Dendritic cell treated with granulocyte-macrophage colony-stimulating factor and Interleukin-4, amounts not matched to agents 40 ng/mL and 50 ng/mL, for 4 days (primary cell): ENCODE data around the gene AHRR.
"Not testable (repeated sequence)": the region's sequence is repeated elsewhere in the genome, so short reads cannot be mapped to it uniquely, and the experiment has no call there.

Source experiments
- H3K27ac Mint-ChIP-seq: one replicate; pipeline ENCODE4 v1.8.0; 2022; ENCODE audit warnings: mild to moderate bottlenecking, mixed read lengths
- H3K27me3 Mint-ChIP-seq: one replicate; pipeline ENCODE4 v1.8.0; 2022; ENCODE audit warnings: mild to moderate bottlenecking, mixed read lengths
- H3K36me3 Mint-ChIP-seq: one replicate; pipeline ENCODE4 v1.8.0; 2022; ENCODE audit warnings: low read depth, mixed read lengths
- H3K4me1 Mint-ChIP-seq: one replicate; pipeline ENCODE4 v1.8.0; 2022; ENCODE audit warnings: low read depth, mixed read lengths
- H3K4me3 Mint-ChIP-seq: one replicate; pipeline ENCODE4 v1.8.0; 2022; ENCODE audit warnings: mild to moderate bottlenecking, moderate library complexity, mixed read lengths
- H3K9me3 Mint-ChIP-seq: one replicate; pipeline ENCODE4 v1.8.0; 2022; ENCODE audit warnings: mixed read lengths
- intact Hi-C: fragments of 100-400 bp; cut with micrococcal nuclease; formaldehyde crosslinking; loops from one replicate; pipeline ENCODE4 v1.15.0; 2022

AHRR gene

DNA sequence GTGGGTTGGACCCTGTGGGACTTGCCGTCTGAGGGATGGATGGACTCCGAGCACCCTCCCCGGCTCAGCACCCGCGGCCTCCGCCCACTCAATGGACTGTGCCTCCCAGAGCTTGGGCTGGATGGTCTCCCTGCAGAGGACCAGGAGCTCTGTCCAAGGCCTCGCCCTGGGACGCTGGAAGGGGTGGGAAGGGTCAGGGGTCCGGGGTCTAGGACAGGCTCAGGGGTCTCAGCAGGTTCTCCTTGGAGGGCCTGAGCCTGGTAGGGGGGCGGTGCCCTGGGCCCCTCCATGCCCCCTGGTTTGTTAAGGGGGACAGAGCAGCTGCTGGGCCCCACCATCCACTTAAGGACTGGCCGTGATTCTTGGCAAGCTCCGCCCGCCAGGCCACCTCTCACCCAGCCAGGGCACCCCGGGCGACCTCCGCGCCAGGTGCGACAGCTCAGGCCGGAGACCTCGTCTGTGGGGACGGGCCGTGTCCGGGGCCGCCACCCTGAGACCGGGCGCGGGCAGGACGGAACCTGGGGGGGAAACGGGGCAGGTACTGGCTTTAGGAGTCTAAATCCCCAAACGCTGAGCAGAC lies 150.7 kb downstream of the AHRR start:
- Mint-ChIP-seq H3K36me3 (peaks cover 32% of the 10 kb centered on the region), H3K27ac (peak overlapping the region; percentile 41), H3K4me1 (peaks cover 49% of the 10 kb centered on the region), H3K4me3 (peak overlapping the region; percentile 64), H3K27me3 (peaks cover 38% of the 10 kb centered on the region), H3K9me3 (no peaks in the 10 kb centered on the region)
- intact Hi-C loops = loop anchor here (5.0 kb wide), 1 partner anchor 60 kb away; no protein-coding TSS in a partner anchor

DNA sequence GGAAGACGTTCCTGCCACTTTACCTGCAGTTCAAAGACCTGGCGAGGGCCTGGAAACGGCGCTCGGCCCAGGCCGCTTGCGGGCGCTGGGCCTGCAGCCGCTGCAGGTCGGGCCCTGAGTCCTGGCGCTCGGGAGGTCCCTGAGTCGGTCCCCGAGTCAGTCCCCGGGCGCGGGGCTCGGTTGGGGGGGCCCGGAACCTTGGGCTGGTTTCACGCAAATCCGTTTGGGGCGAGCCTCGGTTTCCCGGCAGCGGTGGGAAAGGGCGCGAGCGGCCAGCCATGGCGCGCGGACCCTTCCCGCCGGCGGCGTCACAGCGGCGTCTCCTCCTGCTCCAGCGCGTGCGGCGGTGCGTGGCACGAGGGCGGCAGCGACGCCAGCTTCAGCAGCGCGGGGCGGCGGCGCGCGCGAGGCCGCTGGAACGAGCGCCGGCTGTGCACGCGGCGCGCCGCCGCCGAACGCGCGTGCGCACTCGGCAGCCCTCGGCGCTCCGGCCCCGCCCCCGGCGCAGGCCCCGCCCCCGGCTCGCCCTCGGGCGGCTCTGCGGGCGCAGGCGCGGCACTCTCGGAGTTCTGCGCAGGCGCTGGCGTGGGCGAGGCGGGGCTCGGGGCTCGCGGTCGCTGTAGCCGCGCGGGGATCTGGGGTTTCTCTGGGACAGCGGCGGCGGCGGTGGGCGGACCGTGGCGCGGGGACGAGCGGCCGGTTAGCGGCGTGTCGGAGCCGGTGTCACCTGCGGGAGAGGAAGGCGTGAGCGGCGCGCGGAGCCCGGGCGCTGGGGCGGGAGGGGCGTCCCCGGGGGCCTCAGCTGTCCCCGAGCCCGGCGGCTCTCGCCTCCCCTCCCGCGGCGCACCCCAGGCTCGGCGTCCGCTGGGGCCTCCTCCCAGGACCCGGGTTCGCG lies 151.4 kb downstream of the AHRR start:
- intact Hi-C loops = loop anchor here (5.0 kb wide), 1 partner anchor 59 kb away; no protein-coding TSS in a partner anchor
- peak overlapping the region; percentile 78 for H3K4me3 Mint-ChIP-seq
- H3K36me3 Mint-ChIP-seq = peaks cover 30% of the 10 kb centered on the region
- peaks cover 49% of the 10 kb centered on the region for H3K4me1 Mint-ChIP-seq
- no peaks in the 10 kb centered on the region for H3K9me3 Mint-ChIP-seq
- peak overlapping the region; percentile 41 for H3K27ac Mint-ChIP-seq
- H3K27me3 Mint-ChIP-seq = peaks cover 45% of the 10 kb centered on the region

DNA sequence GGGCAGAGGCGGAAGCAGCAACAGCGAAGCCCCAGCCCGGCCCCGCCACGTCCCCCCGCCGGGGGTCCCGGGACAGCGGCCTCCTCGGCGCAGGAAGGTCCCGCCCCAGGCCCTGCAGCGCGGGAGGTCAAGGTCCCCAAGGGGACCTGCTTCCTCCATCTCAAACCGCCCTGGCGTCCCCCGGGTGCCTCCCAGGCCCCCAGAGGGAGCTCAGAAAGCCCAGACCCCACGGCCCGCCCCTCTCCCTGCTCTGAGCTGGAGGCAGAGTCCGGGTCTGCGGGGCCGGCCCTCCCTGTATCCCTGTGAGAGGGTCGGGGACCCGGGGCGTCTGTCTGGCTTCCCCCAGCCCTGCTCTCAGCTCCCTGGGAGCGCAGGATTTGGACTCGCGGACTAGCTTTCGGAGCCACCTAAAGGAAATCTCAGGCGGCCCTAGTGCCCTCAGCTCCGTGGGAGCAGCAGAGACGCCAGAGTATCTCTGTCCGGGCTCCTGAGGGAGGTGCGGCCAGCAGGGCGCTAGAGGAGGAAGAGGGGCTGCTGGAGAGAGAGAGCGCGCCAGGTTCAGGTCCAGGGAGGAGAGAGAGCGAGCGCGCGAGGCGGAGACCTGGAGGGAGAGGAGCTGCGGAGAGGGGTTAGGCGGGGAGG lies 152.2 kb downstream of the AHRR start:
- intact Hi-C loops = loop anchor here (5.0 kb wide), 1 partner anchor 59 kb away; no protein-coding TSS in a partner anchor
- peaks cover 50% of the 10 kb centered on the region for H3K27me3 Mint-ChIP-seq
- H3K9me3 Mint-ChIP-seq = no peaks in the 10 kb centered on the region
- peak overlapping the region; percentile 78 for H3K4me3 Mint-ChIP-seq
- H3K27ac Mint-ChIP-seq = no peak overlapping the region
- peaks cover 49% of the 10 kb centered on the region for H3K4me1 Mint-ChIP-seq
- peaks cover 24% of the 10 kb centered on the region for H3K36me3 Mint-ChIP-seq

DNA sequence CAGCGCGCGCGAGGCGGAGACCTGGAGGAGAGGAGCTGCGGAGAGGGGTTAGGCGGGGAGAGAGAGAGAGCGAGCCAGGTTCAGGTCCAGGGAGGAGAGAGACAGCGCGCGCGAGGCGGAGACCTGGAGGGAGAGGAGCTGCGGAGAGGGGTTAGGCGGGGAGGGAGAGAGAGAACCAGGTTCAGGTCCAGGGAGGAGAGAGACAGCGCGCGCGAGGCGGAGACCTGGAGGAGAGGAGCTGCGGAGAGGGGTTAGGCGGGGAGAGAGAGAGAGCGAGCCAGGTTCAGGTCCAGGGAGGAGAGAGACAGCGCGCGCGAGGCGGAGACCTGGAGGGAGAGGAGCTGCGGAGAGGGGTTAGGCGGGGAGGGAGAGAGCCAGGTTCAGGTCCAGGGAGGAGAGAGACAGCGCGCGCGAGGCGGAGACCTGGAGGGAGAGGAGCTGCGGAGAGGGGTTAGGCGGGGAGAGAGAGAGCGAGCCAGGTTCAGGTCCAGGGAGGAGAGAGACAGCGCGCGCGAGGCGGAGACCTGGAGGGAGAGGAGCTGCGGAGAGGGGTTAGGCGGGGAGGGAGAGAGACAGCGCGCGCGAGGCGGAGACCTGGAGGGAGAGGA lies 152.8 kb downstream of the AHRR start:
- Mint-ChIP-seq H3K27me3 (peaks cover 52% of the 10 kb centered on the region), H3K4me3 (peak overlapping the region; percentile 69), H3K36me3 (peaks cover 17% of the 10 kb centered on the region), H3K4me1 (peaks cover 46% of the 10 kb centered on the region)
- not testable (repeated sequence) for H3K27ac Mint-ChIP-seq, H3K9me3 Mint-ChIP-seq
- intact Hi-C loops = loop anchor here (5.0 kb wide), 1 partner anchor 58 kb away; no protein-coding TSS in a partner anchor

DNA sequence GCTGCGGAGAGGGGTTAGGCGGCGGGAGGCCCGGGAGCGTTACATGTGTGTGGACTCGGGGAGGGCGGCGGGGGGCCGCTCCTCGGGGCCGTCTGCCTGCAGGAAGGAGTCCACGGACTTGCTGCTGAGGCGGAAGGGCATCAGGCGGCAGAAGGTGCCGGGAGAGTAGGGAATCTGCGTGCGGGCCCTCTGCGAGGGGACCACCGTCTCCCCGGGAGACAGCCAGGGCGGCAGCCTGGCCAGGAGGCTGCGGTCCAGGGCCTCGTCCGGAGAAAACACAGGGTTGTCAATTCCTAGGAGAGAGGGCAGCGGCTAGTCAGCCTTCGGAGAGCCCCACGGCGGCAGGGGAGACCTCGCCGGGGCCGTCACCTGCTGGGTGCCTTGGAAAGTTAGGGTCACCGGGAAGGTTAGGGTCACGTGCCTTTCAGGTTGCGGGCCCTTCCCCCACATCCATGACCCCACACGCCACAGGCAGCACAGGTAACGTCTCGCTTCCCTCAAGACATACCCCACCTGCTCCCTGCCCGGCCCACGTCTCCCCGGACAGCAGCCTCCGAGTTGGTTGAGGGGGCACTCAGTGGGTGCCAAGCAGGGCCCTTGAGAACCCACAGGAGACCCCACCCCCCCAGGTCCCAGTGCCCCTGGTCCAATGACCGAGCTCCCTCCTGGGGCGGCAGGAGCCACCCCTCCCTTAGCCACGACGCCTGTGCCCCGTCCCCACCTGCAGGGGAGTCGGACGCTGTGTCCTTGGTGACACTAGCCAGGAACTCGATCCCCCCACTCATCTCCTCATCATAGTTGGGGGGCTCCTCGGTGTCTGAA lies 153.5 kb downstream of the AHRR start:
- H3K4me1 Mint-ChIP-seq = peaks cover 38% of the 10 kb centered on the region
- intact Hi-C loops = loop anchor here (5.0 kb wide), 1 partner anchor 57 kb away; no protein-coding TSS in a partner anchor
- H3K9me3 Mint-ChIP-seq = no peaks in the 10 kb centered on the region
- peak overlapping the region; percentile 69 for H3K4me3 Mint-ChIP-seq
- H3K27ac Mint-ChIP-seq = no peak overlapping the region
- peaks cover 10% of the 10 kb centered on the region for H3K36me3 Mint-ChIP-seq
- peaks cover 58% of the 10 kb centered on the region for H3K27me3 Mint-ChIP-seq

DNA sequence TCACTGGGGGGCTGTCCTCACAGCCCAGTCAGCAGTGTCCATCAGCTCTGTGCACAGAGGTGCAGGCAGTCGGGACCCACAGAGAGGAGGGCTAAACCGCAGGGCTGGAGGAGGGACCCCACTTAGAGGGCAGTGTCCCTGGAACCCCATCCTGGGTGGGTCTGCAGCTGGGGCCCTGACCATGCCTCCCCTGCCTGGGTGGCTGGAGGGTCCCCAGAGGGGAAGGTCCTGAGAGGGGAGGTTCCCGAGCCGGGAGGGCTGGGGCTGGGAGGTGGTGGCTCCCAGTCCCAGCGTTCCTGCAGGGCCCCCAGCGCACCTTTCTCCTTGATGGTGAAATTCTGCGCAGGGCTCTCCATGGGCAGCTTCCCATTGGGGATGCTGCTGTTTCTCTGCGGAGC lies 154.2 kb downstream of the AHRR start:
- intact Hi-C loops = no loop called here
- H3K27me3 Mint-ChIP-seq = peaks cover 63% of the 10 kb centered on the region
- H3K27ac Mint-ChIP-seq = no peak overlapping the region
- H3K9me3 Mint-ChIP-seq = no peaks in the 10 kb centered on the region
- peaks cover 6% of the 10 kb centered on the region for H3K36me3 Mint-ChIP-seq
- H3K4me1 Mint-ChIP-seq = peaks cover 35% of the 10 kb centered on the region
- H3K4me3 Mint-ChIP-seq = no peak overlapping the region

DNA sequence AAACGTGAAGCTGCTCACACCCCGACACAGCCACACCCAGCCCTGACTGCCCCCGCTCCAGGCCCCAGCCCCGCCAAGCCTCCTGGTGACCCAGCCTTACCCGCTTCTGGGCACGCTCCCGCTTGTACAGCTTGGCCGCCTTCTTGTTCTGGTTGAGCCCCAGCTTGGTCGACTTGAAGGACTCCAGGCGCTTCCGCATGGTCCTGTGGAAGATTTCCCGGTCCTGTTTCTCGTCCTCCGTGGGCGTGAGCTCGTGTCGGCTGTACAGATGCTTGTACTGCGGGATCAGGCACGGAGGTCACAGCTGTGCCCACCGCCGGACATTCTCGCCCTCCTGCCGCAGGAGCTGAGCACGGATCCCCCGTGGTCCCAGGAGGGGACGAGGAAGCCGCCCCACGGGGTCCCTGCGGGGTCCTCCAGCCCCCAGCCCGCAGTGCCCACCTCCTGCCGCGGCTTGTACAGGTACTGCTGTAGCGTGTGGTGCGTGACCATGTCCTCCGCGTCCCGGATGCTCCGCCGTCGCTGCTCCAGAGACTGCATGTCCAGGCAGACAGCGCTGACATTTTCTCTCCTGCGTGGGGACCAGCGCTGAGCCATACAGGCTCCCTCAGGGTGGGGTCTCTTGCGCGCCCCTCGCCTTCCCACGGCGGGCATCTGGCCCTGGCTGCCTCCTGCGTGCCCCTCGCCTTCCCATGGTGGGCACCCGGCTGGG lies 154.7 kb downstream of the AHRR start:
- intact Hi-C loops = no loop called here
- Mint-ChIP-seq H3K4me3 (no peak overlapping the region), H3K27ac (no peak overlapping the region), H3K36me3 (peaks cover under 1% of the 10 kb centered on the region), H3K4me1 (peaks cover 29% of the 10 kb centered on the region), H3K27me3 (peaks cover 69% of the 10 kb centered on the region), H3K9me3 (no peaks in the 10 kb centered on the region)

DNA sequence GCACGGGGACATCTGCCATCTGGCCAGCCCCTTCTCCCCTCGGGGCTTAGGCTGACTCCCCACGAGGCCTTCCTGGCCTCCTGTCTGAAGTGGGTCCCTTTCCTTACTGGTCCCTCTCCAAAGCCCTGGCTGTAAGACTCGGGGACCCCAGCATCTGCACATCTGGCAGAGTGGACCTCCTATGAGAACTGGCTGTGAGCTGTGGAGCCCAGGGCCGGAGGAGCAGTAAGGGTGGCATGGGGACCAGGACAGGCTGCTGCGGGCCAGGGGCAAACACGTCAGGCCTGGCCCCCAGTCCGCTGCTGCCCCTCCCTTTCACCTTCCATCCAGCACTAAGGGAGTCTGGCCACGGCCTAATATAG lies 155.3 kb downstream of the AHRR start:
- Mint-ChIP-seq H3K4me3 (no peak overlapping the region), H3K9me3 (no peaks in the 10 kb centered on the region), H3K27me3 (peaks cover 73% of the 10 kb centered on the region), H3K4me1 (peaks cover 24% of the 10 kb centered on the region), H3K36me3 (no peaks in the 10 kb centered on the region), H3K27ac (no peak overlapping the region)
- intact Hi-C loops = no loop called here

DNA sequence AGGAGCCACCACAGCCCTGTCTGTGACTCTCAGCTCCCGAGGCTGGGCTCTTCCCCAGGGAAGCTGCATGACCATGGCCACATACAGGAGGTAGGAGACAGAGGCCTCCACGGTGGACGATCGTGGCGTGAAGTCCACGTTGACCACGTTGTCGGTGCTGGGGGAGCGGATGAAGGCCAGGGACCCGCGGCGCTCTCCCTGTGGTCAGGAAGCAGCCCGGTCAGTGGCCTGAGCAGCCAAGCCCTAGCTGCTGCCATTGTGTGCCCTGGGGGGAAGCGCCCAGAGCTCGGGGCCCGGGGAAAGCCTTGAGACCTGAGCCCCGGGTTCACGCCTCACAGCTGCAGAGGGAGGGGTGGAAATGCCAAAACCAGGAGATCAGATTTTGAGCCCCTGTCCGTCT lies 155.7 kb downstream of the AHRR start:
- H3K4me3 Mint-ChIP-seq = no peak overlapping the region
- no peaks in the 10 kb centered on the region for H3K9me3 Mint-ChIP-seq
- no peaks in the 10 kb centered on the region for H3K36me3 Mint-ChIP-seq
- no peak overlapping the region for H3K27ac Mint-ChIP-seq
- intact Hi-C loops = no loop called here
- peaks cover 76% of the 10 kb centered on the region for H3K27me3 Mint-ChIP-seq
- H3K4me1 Mint-ChIP-seq = peaks cover 20% of the 10 kb centered on the region

DNA sequence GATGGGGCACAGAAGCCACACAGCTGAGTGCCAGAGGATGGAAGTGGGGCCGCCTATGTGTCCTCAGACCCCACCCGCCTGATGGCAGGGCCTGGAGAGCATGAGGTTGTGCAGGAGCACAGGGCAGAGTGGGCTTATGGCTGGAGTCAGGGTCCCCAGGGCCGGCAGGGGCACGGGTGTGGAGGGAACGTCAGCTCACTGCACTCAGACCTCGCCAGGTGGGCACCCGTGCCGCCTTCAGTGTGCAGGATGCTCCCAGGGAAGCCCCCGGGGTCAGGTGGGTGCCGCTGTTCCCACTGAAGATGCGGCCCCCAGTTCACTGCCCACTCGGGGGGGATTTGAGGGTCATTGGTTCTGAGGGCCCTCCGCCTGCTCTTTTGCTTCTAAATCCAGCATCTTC lies 156.4 kb downstream of the AHRR start:
- H3K36me3 Mint-ChIP-seq = no peaks in the 10 kb centered on the region
- H3K4me1 Mint-ChIP-seq = peaks cover 19% of the 10 kb centered on the region
- intact Hi-C loops = no loop called here
- H3K9me3 Mint-ChIP-seq = no peaks in the 10 kb centered on the region
- no peak overlapping the region for H3K27ac Mint-ChIP-seq
- H3K4me3 Mint-ChIP-seq = no peak overlapping the region
- peaks cover 82% of the 10 kb centered on the region for H3K27me3 Mint-ChIP-seq

DNA sequence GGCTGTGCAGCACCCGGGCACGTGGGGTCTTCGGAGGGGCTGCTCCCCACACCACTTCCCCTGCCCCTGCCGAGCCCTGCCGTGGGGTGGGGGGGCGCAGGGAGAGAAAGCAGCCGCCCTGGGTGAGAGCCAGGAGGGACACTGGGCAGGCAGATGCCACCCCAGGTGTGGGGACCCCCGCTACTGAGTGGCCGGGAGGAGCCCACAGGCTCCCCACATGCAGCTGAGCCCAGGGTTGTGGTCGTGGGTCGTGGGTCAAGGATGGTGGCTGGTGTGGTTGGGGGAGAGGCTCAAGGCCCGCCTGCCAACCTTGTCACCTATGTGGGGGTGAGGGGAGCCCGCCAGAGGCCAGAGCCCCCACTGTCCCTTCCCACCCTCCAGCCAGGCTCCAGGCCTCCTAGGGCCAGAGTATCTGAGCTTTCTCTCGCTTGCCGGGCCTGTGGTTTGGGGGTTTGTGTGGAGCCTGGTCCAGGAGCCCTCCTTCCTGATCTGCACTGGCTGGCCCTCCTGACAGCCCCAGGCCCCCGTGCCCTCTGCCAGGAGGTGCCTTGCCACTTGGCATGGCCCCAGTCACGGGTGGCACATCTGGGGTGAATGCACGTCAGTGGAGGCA lies 157.0 kb downstream of the AHRR start:
- Mint-ChIP-seq H3K36me3 (no peaks in the 10 kb centered on the region), H3K9me3 (no peaks in the 10 kb centered on the region), H3K4me1 (peaks cover 19% of the 10 kb centered on the region), H3K4me3 (no peak overlapping the region), H3K27ac (no peak overlapping the region), H3K27me3 (peaks cover 88% of the 10 kb centered on the region)
- intact Hi-C loops = no loop called here

DNA sequence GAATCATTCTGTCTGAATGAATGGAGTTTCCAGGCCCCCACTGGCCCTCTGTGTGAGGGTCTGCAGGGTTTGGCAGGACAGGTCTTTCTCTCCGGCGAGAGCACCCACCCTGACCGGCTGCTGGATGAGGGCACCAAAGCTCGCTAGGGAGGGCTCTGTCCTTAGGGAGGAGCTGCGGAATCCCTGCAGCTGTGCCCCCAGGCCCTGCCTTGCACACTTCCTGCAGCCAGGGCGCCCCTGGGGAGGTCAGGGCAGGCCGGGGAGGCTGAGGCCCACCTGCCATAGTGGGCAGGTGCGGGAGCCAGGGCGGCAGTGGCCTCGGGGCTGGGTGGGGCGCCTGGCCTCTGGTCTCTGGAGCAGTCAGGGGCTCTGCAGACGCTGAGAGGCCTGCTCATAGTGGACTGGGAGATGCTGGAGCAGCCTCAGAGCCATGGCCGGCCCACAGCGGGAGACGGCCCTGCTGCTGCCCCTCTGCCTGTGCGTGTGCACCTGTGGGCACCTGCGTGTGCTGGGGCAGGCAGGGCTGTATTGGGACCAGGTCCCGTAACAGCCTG lies 157.5 kb downstream of the AHRR start:
- no peak overlapping the region for H3K27ac Mint-ChIP-seq
- H3K4me1 Mint-ChIP-seq = peaks cover 14% of the 10 kb centered on the region
- intact Hi-C loops = no loop called here
- H3K4me3 Mint-ChIP-seq = no peak overlapping the region
- no peaks in the 10 kb centered on the region for H3K36me3 Mint-ChIP-seq
- no peaks in the 10 kb centered on the region for H3K9me3 Mint-ChIP-seq
- peaks cover 88% of the 10 kb centered on the region for H3K27me3 Mint-ChIP-seq
